WTC11 (cell line): ENCODE data around the gene HAUS6. TPM values are rescaled to one million over a fixed set of nuclear protein-coding genes. Genes with fewer than 3 reads are reported as not detected.
A peak's percentile ranks its signal among the peaks of the same experiment; 100 is the strongest.

Experiments
- ATAC-seq: fragments of 200-7000 bp; cut with Tn5 transposase; 2 replicates; pipeline ENCODE4 v1.10.0; 2021; ENCODE audit warnings: mild to moderate bottlenecking, moderate library complexity
- CTCF ChIA-PET: fragments of 300-600 bp; sonication (Branson Sonifier 250); formaldehyde crosslinking; loops from one replicate; lab custom pipeline; 2021; ENCODE audit warnings: antibody characterized with exemption; lab: Charles Lee
- POLR2A ChIA-PET: fragments of 350-600 bp; sonication (Branson Sonifier 250); formaldehyde crosslinking; loops from one replicate; lab custom pipeline; 2021; ENCODE audit warnings: antibody characterized with exemption; lab: Charles Lee
- DNase-seq: peaks from one replicate; pipeline ENCODE4 v3.0.0; 2021; ENCODE audit warnings: low spot score
- H3K27ac Mint-ChIP-seq: 2 replicates; pipeline ENCODE4 v1.8.0; 2021; ENCODE audit warnings: mixed read lengths
- H3K27me3 Mint-ChIP-seq: 2 replicates; pipeline ENCODE4 v1.8.0; 2021; ENCODE audit warnings: low read depth, mild to moderate bottlenecking, moderate library complexity, mixed read lengths
- H3K36me3 Mint-ChIP-seq: 2 replicates; pipeline ENCODE4 v1.8.0; 2021; ENCODE audit warnings: mixed read lengths
- H3K4me1 Mint-ChIP-seq: 2 replicates; pipeline ENCODE4 v1.8.0; 2022; ENCODE audit warnings: mixed read lengths
- H3K4me3 Mint-ChIP-seq: 2 replicates; pipeline ENCODE4 v1.8.0; 2021; ENCODE audit warnings: mild to moderate bottlenecking, moderate library complexity, mixed read lengths
- H3K9me3 Mint-ChIP-seq: 2 replicates; pipeline ENCODE4 v1.8.0; 2021; ENCODE audit warnings: mixed read lengths
- CDX4 ChIP-seq: fragments of 250-450 bp; sonication (Bioruptor Pico); IDR thresholded peaks from 2 replicates; pipeline ENCODE4 v1.9.0; 2021; ENCODE audit warnings: moderate library complexity, mild to moderate bottlenecking, inconsistent platforms, borderline replicate concordance
- CREB1 ChIP-seq: sonication (generic); formaldehyde crosslinking; IDR thresholded peaks from 2 replicates; pipeline ENCODE4 v1.8.0; 2023; ENCODE audit warnings: mild to moderate bottlenecking, missing genetic modification reagents
- CTCF ChIP-seq: fragments of 200-600 bp; IDR thresholded peaks from 2 replicates; pipeline ENCODE4 v1.8.0; 2022; ENCODE audit warnings: antibody characterized with exemption
- E2F1 ChIP-seq: sonication (generic); formaldehyde crosslinking; IDR thresholded peaks from 2 replicates; pipeline ENCODE4 v1.8.0; 2022; ENCODE audit warnings: mild to moderate bottlenecking, missing genetic modification reagents
- ERG ChIP-seq: fragments of 250-450 bp; sonication (Bioruptor Pico); IDR thresholded peaks from 2 replicates; pipeline ENCODE4 v1.8.0; 2021; ENCODE audit warnings: mild to moderate bottlenecking
- ETV6 ChIP-seq: sonication (generic); formaldehyde crosslinking; IDR thresholded peaks from 2 replicates; pipeline ENCODE4 v1.8.1; 2022; ENCODE audit warnings: mild to moderate bottlenecking, missing genetic modification reagents
- FOXJ3 ChIP-seq: sonication (generic); formaldehyde crosslinking; IDR thresholded peaks from 2 replicates; pipeline ENCODE4 v1.9.0; 2021; ENCODE audit warnings: missing genetic modification reagents, mild to moderate bottlenecking, borderline replicate concordance
- HMGXB4 ChIP-seq: sonication (generic); formaldehyde crosslinking; IDR thresholded peaks from 2 replicates; pipeline ENCODE4 v1.8.1; 2023; ENCODE audit warnings: mild to moderate bottlenecking, moderate library complexity, missing genetic modification reagents
- IRF1 ChIP-seq: sonication (generic); formaldehyde crosslinking; IDR thresholded peaks from 2 replicates; pipeline ENCODE4 v1.8.0; 2023; ENCODE audit warnings: missing genetic modification reagents
- MLX ChIP-seq: sonication (generic); formaldehyde crosslinking; IDR thresholded peaks from 2 replicates; pipeline ENCODE4 v1.8.1; 2023; ENCODE audit warnings: mild to moderate bottlenecking, missing genetic modification reagents, moderate library complexity
- MXD4 ChIP-seq: fragments of 250-450 bp; sonication (Bioruptor Pico); IDR thresholded peaks from 2 replicates; pipeline ENCODE4 v1.8.0; 2021; ENCODE audit warnings: mild to moderate bottlenecking, moderate library complexity, borderline replicate concordance
- NR2C2 ChIP-seq: sonication (generic); formaldehyde crosslinking; IDR thresholded peaks from 2 replicates; pipeline ENCODE4 v1.8.0; 2022; ENCODE audit warnings: mild to moderate bottlenecking, missing genetic modification reagents
- PREB ChIP-seq: sonication (generic); formaldehyde crosslinking; IDR thresholded peaks from 2 replicates; pipeline ENCODE4 v1.8.1; 2022; ENCODE audit warnings: mild to moderate bottlenecking, missing genetic modification reagents, moderate library complexity, borderline replicate concordance
- RELA ChIP-seq: sonication (generic); formaldehyde crosslinking; IDR thresholded peaks from 2 replicates; pipeline ENCODE4 v1.8.1; 2022; ENCODE audit warnings: missing genetic modification reagents, mild to moderate bottlenecking, borderline replicate concordance
- ZNF138 ChIP-seq: sonication (generic); formaldehyde crosslinking; conservative IDR thresholded peaks from 2 replicates; pipeline ENCODE4 v1.8.1; 2022; ENCODE audit warnings: mild to moderate bottlenecking, moderate library complexity, missing genetic modification reagents
- ZNF232 ChIP-seq: sonication (generic); formaldehyde crosslinking; IDR thresholded peaks from 2 replicates; pipeline ENCODE4 v1.8.0; 2022; ENCODE audit warnings: mild to moderate bottlenecking, missing genetic modification reagents
- ZNF317 ChIP-seq: sonication (generic); formaldehyde crosslinking; IDR thresholded peaks from 2 replicates; pipeline ENCODE4 v1.8.1; 2023; ENCODE audit warnings: low read depth, mild to moderate bottlenecking, moderate library complexity, missing genetic modification reagents, borderline replicate concordance
- ZSCAN18 ChIP-seq: fragments of 250-450 bp; sonication (Bioruptor Pico); IDR thresholded peaks from 2 replicates; pipeline ENCODE4 v2.1.2; 2022; ENCODE audit warnings: mild to moderate bottlenecking, moderate library complexity
- total RNA-seq: library from RNA; stranded (reverse); gene quantifications from 3 replicates; pipeline ENCODE4 v1.2.3, GENCODE V29; 2021

HAUS6 gene
- total RNA-seq, 1 experiment from 2014 or later: 43.3 TPM

- no peak for TF ChIP-seq ZSCAN18 (CRISPR knock-in tag)
- TF ChIP-seq CDX4 (CRISPR knock-in tag): no peak
- TF ChIP-seq MXD4 (CRISPR knock-in tag): no peak
- TF ChIP-seq, all 79 proteins: peak for 0
These were observed 71.8 kb downstream of the HAUS6 start (continued) for GRCh38 chr9:19030899-19031298.

GRCh38 chr9:19028835-19029451, 73.8 kb downstream of the HAUS6 start:
- CTCF ChIA-PET: interaction anchor here (0.5 to 1.9 kb wide), 22 partner anchors 15 to 1508 kb away, joined by 3 to 13 read pairs (median 5); partner anchors contain the start of gene RRAGA
- Mint-ChIP-seq H3K9me3 (peaks cover 3% of the 10 kb centered on the region; the same call in 1 of the 2 replicates), H3K27ac (no peak overlapping the region), H3K36me3 (no peaks in the 10 kb centered on the region), H3K27me3 (no peaks in the 10 kb centered on the region; the same call in 1 of the 2 replicates), H3K4me3 (no peak overlapping the region), H3K4me1 (no peaks in the 10 kb centered on the region)
- no peak for DNase-seq
- POLR2A ChIA-PET: no interaction called here
- TF ChIP-seq CTCF: peak; percentile 55
- TF ChIP-seq IRF1: no peak
- no peak for TF ChIP-seq ETV6
- TF ChIP-seq NR2C2 (CRISPR knock-in tag): no peak
- no peak for TF ChIP-seq RELA (CRISPR knock-in tag)
- TF ChIP-seq ERG (CRISPR knock-in tag): no peak
- peak; percentile 83 for ATAC-seq

- peaks cover 3% of the 10 kb centered on the region; the same call in 1 of the 2 replicates for H3K9me3 Mint-ChIP-seq
- DNase-seq: no peak
- ATAC-seq: no peak
- TF ChIP-seq IRF1 (no peak), CDX4 (CRISPR knock-in tag) (no peak), E2F1 (CRISPR knock-in tag) (no peak), CREB1 (no peak), HMGXB4 (no peak), FOXJ3 (no peak), ZNF317 (CRISPR knock-in tag) (no peak), PREB (CRISPR knock-in tag) (no peak), ZNF138 (CRISPR knock-in tag) (no peak), MLX (CRISPR knock-in tag) (no peak), ZNF232 (CRISPR knock-in tag) (no peak)
These were observed 74.9 kb downstream of the HAUS6 start for GRCh38 chr9:19027825-19028224.

More at GRCh38 chr9:19027825-19028224, 74.9 kb downstream of the HAUS6 start:
- POLR2A ChIA-PET: no interaction called here
- Mint-ChIP-seq H3K27ac (no peak overlapping the region), H3K36me3 (no peaks in the 10 kb centered on the region), H3K27me3 (no peaks in the 10 kb centered on the region; the same call in 1 of the 2 replicates), H3K4me3 (no peak overlapping the region), H3K4me1 (no peaks in the 10 kb centered on the region)
- CTCF ChIA-PET: interaction anchor here (0.8 to 1.8 kb wide), 6 partner anchors 21 to 1217 kb away, joined by 4 to 10 read pairs (median 5); partner anchors contain the start of gene RRAGA
